Inferior parietal cortex (tissue), 1 donor: ENCODE measurements around the gene COL9A2.
A peak's percentile ranks its signal among the peaks of the same experiment; 100 is the strongest.

Experiments
- DNase-seq: peaks from one replicate; pipeline ENCODE4 v3.0.0-alpha.2; 2016; ENCODE audit errors: extremely low spot score

Gene COL9A2

DNA sequence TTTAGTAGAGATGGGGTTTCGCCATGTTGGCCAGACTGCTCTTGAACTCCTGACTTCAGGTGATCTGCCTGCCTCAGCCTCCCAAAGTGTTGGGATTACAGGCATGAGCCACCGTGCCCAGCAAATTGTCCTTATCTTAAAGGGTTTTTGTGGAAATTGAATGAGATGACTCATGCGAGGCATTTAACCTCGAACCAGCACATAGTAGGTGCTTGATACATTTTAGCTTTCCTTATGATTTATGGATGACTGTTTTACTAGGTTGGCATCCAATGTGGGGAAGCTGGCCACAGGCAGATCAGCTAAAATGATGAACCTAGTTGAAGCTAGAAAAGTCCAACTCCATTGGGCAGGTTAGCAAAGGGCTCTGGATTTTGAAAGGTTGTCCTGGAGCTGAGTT is 1.4 kb upstream of the COL9A2 start:
- no peak for DNase-seq

DNA sequence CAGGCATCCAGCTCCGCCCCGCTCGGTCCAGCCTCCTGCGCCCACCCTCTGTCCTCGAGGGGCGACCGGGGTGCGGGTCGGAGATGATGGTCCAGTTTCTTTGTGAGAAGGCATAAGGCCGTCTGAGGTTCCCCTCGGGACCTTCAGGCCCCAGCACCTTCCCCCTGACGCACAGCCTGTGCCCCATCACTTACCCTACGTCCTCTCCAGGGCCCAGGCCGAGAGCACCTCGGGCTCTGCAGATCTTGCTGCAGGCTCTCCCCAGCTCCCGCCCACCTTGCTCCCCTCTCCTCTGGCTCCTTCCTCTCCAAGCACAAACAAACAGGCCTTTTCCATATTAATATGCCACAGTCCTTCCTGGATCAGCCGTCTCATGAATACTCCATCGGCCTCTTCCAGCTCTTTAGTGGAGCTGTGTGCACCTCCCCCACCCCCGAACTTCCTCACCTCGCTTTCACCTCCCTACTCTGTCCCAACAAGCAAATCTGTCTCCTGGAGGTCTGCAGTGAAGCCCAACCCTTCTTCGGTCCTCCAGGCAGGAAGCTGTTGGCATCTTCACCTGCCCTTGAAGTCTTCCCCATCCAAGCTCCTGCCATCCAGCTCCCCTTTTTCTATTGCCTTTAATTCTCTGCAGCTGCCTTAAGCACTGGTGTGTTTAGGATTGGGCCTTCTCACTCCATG is 448 bp upstream of the COL9A2 start:
- DNase-seq, result no peak

DNA sequence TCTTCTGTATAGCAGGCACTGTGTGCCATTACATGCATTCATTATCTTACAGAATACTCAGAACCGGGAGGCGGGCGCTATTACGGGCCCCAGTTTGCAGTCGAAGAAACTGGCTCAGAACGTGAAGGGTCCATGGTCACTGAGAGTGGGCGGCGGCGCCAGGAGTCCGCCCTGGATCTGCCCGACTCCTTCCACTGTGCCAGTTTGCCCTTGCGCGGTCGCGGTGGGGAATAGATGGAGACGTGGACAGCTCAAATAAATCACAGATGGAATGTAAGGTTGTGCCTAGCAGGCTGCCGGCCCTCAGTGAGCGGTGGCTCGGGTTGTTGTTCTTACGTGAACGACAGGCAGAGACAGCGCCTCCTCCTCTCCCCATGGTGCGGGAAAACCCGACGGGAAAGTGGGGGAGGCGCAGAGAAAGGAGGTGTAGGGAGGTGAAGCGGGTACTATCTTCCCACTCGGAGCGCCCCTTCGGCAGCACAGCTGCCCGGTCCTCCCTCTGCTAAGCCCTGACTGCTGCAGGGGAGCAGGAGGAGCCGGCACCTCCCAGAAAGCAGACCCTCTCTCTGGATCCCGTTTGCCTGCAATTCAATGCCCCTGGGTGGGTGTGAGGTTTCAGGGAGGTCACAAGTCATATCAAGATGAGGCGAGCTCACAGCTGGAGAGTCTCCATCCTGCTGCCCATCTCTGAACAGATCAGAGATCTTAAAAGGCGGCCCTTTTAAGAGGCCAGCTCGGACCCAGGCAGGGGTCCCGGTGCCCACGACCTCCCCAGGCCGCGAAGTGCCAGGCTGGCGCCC is 1.1 kb downstream of the COL9A2 start:
- peak; percentile 57 for DNase-seq

DNA sequence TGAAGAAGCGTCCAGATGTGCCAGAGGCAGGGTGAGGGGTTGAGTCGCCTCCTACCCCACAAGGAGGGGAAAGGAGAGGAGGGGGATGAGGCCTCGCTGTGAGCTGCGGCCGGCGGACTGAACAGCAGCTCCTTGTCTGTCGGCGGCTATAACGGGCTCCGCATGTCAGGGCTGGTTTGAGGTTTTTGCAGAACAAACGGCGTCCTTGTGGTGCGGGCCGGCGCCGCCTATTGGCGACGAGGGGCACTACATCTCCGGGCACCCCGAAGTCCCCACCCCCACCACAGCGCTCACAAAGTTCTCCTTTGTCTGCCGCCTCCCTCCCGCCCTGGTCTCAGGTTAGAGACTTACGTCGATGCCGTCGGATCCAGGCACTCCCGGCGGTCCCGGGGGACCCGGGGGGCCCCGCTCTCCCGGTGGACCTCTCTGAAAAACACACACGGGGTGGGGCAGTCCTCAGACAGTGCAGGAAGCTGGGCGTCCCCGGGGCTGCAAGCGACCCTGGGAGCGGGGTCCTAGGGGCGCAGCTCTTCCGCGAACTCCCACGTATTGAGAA is 1.8 kb downstream of the COL9A2 start:
- peak; percentile 87 for DNase-seq

DNA sequence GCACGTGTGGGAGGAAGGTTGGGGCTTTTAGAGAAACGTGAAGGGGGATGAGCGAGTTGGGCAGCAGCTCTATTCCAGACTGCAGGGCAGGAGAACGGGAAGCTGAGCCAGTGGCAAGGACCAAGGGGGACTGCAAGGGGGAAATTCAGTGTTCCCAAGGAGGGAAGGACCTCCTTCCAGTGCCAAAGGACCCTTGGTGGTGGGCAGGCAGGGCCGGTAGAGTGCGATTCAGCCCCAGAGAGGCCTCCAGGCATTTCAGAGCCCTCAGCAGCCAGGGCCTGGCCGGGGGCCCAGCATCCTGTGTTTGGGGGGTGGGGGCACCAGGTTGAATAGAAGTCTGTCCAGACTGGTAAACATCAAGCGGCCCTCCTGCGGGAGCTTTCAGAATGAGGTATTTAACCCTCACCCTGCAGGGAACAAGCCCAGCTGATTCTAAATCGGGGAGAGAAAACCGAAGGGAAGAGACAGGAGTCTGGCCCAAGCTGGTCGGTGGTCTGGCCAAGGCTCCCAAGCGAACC is 2.3 kb downstream of the COL9A2 start:
- DNase-seq, result no peak

DNA sequence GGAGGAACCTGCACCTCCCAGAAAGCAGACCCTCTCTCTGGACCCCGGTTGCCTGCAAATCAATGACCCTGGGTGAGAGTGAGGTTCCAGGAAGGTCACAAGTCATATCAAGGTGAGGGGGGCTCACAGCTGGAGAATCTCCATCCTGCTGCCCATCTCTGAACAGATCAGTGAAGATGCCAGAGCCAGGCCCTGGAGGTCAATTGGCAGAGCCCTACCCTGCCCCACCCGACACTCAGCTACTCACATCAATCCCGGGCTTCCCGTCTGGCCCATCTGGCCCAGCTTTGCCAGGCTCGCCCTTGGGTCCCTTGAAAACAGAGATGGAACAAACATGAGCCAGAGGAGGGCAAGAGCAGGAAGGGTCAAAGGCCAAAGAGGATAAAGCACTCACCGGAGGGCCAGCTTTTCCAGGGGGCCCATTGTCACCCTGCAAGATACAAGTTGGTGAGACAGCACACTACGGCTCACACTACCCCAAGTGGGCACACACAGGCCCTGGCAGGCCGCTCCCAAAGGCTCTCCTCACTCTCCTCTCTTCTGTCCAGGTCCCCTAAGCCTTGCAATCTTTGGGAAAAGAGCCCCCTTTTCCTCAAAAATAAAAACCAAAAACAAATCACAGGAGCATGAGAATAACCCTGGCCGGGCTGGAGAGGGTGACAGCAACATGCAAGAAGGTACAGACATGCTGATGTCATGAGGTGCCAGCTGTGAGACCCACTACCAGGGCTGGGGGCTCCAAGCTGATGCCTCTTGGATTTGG is 2.9 kb downstream of the COL9A2 start:
- no peak for DNase-seq

DNA sequence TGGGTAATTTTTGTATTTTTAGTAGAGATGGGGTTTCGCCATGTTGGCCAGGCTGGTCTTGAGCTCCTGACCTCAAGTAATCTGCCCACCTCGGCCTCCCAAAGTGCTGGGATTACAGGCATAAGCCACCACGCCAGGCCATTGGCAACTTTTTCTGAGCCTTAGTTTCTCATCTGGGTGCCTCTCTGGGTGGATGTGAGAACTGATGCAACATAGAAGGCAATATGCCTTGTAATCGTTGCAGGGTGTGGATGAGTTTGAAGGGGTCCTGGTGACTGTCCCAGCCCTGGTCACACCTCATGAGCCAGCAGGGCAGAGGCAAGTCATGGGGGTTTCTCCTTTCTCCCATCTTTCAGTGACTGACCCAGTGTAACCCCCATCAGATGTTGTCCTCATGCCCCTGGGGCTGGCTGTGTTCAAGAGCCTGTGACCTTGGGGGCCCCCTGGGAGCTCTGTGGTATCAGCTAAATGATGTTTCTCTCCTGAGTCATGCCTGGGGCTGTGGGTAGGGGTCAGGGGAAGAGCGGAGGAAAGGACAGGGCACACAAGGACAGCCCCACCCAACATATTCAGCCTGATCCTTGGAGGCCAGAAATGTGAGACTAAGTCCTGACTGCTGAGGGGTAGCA is 3.6 kb downstream of the COL9A2 start:
- DNase-seq, result no peak

DNA sequence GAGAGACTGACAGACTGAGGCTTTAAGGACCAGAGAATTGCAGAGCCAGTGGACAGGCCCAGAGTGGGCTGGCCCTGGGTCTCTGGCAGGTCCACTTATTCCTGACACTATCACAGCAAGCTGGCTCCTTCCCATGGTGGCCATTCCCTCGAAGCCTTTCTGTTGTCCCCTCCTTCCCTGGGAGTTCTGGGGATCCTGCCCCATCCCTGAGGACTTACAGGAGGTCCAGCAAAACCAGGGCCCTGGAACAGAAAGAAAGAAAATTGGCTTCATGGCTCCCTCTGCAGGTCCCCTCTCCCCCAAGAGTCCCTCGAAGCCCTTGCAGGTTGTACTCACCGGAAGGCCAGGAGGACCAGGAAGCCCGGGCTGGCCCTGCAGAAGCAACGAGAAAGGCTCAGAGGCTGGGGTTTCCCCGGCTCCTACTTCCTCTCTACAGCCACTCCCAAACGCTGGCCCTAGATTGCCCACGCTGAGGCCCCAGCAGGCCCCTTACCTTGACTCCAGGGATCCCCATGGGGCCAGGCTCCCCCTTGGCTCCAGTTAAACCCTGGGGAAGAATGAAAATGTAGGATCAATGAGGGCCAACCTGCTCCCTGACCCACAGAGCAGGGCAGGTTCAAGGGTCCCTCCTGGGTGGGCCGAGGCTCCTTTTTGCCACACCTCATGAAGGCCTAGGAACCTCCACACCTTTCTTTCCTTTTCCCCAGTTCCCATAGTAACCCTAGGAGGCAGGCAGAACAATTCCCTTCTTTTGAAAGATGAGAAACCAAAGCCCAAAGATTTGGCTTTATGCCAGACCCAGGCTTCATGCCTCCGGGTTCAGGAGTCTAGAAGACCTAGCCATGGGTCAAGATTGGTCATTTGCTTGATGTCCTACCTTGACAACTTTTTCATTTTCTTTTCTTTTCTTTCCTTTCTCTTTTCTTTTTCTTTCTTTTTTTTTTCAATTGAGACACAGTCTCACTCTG is 4.6 kb downstream of the COL9A2 start:
- no peak for DNase-seq

DNA sequence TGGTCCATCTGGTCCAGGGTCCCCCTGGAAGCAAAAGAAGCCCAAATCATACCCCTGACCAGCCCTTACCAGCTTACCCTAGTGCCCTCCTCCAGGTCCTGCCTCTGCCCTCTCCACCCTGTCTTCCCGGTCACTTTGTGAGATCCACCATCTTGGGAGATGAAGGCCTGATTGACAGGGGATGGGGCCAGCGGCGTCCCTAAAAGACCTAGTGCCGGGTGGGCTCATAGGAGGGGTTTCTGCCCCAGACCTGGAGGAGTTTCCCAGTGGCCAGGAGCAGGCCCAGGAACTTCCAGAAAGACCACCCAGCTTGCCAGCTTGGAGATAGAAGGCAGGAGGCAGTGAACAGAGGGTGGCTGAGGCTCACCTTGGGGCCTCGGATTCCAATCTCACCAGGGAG is 5.4 kb downstream of the COL9A2 start:
- DNase-seq, result no peak

DNA sequence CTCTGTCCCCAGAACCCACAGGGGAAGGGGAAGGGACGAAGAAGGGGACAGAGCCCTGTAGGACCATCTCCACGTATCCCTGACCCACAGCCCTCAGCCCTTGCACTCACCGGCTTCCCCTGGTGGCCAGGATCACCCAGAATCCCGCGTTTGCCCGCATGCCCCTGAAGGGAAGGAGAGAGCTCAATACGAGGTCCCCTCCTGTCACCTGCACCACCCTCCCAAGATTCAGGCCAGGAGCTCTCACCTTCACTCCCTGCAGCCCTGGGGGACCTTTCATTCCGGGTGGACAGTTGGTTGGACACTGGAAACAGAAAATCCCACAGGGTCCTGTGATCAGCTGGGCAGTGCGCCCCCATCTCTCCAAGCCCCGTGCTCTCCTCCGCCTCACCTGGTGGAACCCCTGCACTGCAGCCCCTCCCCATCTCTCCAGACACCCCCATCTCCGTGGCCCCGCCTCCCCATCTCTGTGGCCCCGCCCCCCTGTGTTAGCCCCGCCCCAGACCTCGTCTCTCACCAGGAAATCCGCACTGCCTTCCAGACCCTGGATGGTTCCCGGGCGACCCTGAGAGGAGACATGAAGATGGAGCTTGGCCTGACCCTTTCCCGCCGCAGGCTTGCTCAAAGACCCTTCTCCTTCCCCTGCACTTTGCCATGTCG is 6.0 kb downstream of the COL9A2 start:
- no peak for DNase-seq

DNA sequence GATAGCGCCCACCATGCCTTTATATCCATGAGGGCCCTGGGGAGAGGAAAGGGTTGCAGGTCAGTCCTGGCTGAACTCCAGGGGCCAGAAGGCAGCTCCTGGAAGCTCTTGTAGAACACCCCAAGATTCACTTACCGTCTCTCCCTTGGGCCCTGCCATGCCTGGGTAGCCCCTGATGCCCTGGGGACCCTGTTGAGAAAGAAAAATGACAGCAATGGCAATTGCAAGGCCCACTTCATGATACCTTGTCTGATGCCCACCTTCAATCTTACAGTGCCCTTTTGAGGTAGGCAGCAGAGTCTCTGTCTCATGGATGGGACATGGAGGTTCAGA is 7.0 kb downstream of the COL9A2 start:
- DNase-seq, result no peak

DNA sequence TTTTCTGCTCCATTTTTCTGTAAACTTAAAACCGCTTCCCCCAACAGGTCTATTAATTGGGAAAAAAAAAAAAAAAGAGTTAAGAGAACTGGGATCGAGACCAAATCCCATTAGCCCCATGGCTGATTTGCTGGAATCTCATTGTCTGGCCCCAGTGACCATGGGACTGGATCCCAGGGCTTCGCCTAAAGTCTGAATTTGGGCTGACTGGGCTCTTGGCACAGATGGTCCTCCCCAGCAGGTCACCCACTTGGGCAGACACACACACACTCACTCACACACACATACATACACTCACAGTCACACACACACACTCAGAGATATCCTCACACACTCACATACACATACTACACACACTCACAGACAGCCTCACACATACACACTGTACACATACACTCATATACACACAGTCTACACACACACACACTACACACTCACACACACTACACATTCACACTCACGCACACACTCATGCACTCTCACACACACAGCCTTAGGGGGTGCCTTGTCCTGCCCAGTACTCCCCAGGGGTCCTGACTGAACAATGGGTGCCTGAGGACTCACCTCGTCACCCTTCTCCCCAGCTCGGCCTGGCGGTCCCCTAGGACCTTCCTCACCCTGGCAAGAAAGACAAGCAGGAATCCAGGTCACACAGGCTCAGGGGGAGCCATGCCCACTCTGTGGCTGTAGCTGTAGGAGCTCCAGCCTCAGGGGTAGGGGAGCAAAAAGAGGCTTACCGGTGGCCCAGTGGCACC is 7.5 kb downstream of the COL9A2 start:
- DNase-seq, result no peak

DNA sequence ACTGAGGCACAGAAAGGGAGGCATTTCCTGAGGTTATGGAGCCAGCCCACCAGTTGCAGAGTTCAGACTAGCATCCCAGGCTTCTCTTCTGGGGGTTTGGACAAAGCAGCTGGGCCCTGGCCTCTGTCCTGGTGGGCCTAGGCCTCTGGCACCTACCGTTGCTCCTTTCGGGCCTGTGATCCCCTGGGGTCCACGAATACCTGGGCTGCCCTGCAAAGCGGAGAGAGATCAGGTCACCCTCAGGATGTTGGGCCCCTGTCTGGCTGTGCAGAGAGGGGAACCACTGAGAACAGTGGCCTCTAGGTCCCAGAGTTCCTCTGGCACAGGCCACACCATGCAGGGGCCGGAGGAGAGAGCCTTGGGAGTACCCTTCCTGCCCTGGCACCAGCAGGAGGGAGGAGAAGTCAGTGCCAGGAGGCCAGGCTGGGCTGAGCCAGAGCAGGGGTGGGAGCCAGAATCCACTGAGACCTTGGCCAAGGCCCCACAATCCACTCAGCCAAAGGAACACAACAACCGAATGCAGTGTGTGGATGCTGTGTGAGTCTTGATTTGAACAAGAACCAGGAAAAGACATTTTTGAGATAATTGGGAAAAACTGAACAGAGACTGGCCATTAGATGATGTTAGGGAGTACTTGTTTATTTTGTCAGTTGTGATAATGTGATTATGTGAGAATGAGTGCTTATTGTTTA is 8.9 kb downstream of the COL9A2 start:
- peak; percentile 38 for DNase-seq

DNA sequence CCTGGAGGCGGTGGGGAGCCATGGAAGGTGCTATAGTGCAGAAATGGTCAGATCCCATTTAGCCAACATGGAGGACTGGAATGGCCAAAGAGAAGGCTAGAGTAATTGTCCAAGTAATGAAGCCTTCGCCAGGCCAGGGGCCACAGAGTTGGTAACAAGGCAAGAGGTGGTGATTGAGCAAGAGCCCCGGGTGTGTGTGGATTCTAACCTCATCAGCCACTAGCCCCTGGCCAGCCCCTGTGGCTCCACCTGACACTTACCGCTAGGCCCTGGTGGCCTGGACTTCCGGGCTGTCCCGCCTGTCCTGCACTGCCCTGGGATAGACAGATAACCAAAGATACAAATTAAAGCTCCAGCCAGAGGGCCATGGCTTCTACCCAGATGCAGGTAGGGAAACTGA is 9.9 kb downstream of the COL9A2 start:
- DNase-seq, result no peak

DNA sequence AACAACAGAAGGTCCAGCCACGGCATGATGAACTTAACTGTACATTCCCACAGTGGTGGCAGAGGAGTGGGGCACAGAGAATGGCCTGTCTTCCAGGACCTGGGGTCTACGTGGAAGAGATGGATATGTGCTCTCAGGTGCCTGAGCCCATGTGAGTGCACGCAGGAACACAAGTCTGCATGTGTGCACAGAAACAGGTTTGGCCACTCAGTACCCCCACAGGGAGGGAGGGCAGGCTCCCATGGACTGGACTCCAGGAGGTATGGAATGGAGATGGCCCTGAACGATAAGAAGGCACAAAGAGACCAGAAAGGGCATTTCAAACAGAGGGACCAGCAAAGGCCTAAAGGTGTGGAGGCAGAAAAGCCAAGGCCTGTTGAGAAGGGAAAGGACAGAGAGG is 10.8 kb downstream of the COL9A2 start:
- DNase-seq, result no peak

DNA sequence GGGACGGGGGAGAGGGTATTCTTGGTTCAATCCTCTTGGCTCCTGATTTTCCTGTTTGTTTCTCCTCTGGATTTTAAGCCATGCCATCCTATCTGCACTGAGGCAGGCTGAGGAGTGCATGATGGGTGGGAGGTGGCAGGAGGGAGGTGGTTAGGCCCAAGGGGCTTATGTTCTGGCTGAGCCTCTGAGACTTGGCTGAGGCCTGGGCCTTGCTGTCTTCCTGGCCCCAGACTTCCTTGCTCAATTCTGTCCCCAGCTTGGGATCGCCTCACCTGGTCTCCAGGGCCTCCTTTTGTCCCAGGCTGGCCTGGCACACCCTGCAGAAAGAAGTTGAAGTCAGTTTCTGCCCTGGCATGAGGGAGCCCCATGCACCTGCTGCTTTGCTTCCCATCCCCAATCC is 11.2 kb downstream of the COL9A2 start:
- DNase-seq, result no peak

DNA sequence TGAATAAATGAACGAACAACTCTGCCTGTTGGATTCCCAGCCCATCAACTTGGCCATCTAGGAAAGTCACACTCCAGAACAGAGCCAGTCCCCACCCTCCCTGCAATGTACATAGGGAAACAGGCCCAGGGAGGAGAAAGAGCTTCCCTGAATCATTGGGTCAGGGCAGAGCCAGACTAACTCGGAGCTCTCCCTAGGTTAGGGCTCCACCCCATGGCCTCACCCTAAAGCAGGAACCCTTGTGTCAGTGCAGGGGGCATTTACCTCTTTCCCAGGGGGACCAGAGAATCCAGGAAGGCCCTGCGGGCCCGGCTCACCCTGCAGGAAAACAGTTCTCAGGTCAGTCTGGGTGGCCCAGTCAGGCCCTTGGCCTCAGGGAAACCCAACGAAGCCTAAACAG is 11.6 kb downstream of the COL9A2 start:
- no peak for DNase-seq

DNA sequence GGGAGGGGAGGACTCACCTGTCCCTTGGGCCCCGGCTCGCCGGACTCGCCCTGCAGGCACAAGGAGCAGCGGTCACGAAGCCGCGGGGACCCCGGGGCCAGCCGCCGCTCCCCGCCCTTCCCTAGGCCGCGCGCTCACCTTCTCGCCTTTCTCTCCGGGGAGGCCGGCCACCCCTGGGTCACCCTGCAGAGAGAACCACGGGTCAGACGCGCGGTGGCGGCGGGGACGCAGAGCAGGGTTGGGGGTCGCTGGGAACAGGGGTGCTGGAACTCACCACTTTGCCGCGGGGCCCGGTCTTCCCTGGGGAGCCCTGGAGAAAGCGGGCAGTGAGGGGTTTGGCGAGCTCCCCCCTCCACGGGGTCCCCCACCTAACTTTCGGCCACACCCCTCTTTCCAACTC is 13.3 kb downstream of the COL9A2 start:
- DNase-seq, result no peak
